ENCODE results near the gene TCEANC2. TPM values are rescaled to one million over a fixed set of nuclear protein-coding genes. Genes with fewer than 3 reads are reported as not detected.
A peak's percentile ranks its signal among the peaks of the same experiment; 100 is the strongest.

Gene TCEANC2
- total and polyA plus RNA-seq, 2 experiments from 2014 or later, result 6.0 to 6.3 TPM

DNA sequence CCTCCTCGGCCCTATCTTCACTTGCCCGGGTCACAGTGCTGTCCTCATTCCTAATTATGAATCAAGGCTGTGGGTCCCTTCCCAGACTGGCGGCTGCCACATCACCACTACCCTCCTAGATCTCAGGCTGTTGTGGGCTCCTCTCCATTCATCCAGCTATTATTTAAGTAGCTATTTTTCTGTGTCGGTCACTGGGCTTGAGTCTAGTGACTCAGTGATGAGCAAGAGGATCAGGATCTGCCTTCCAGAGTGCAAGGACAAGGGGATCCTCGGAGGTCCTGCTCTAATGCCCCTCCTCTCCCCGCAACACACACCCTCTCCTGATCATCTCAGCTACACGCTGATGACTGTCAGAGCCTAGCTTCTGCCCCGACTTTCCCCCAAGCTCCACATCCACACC, 65.3 kb downstream of the TCEANC2 start:
- no peak overlapping the region for H3K4me2 ChIP-seq

DNA sequence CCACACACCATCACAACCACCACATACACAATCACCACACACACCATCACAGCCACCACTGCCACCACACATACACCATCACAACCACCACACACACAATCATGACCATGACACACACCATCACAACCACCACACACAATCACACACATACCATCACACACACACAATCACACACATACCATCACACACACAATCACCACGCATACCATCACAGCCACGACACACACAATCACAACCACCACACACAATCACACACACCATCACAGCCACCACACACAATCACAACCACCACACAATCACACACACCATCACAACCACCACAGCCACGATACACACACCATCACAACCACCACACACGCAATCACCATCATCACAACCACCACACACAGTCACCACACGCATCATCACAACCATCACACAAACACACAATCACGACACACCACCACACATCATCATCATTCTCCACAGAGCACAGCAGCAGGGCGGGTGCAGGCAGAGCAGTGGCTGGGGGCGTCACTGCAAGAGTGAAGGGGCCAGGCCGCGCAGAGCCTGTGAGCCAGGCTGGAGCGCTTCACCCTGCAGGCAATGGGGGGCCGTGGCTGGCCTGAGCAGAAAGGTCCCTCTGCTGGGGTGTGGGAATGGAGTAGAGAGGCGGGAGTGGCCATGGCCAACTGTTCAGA, 66.8 kb downstream of the TCEANC2 start:
- Mint-ChIP-seq H3K4me3 (no peak overlapping the region), H3K27me3 (ENCODE audit: insufficient read depth, low read depth, poor library complexity) (peaks cover 12% of the 10 kb centered on the region), H3K9me3 (no peaks in the 10 kb centered on the region), H3K4me1 (peaks cover 20% of the 10 kb centered on the region), H3K27ac (no peak overlapping the region), H3K36me3 (ENCODE audit: low read depth) (no peaks in the 10 kb centered on the region)
- H3K9me2 ChIP-seq (ENCODE audit: insufficient read depth), result no peaks in the 10 kb centered on the region
- no peaks in the 10 kb centered on the region for H3K36me3 ChIP-seq (ENCODE audit: insufficient read depth)
- DNase-seq (ENCODE audit: low spot score), result no peak
- peaks cover 14% of the 10 kb centered on the region for H3K27me3 ChIP-seq (ENCODE audit: insufficient read depth)
- no peaks in the 10 kb centered on the region for H4K20me1 ChIP-seq (replicated peaks; ENCODE audit: insufficient read depth)
- no peak overlapping the region for H3K4me2 ChIP-seq
- no peak overlapping the region for H3K4me3 ChIP-seq
- H3F3A ChIP-seq (replicated peaks; ENCODE audit: low read depth), result no peaks in the 10 kb centered on the region
- ATAC-seq, result no peak
- H3K4me1 ChIP-seq (ENCODE audit: insufficient read depth), result peaks cover 9% of the 10 kb centered on the region; the same call in 1 of the 2 replicates
- H3K27ac ChIP-seq (ENCODE audit: low read depth), result no peak overlapping the region
- no peak overlapping the region for H2AFZ ChIP-seq
- no peaks in the 10 kb centered on the region for H3K79me2 ChIP-seq (replicated peaks; ENCODE audit: insufficient read depth)
- TF ChIP-seq, protein P1, sequence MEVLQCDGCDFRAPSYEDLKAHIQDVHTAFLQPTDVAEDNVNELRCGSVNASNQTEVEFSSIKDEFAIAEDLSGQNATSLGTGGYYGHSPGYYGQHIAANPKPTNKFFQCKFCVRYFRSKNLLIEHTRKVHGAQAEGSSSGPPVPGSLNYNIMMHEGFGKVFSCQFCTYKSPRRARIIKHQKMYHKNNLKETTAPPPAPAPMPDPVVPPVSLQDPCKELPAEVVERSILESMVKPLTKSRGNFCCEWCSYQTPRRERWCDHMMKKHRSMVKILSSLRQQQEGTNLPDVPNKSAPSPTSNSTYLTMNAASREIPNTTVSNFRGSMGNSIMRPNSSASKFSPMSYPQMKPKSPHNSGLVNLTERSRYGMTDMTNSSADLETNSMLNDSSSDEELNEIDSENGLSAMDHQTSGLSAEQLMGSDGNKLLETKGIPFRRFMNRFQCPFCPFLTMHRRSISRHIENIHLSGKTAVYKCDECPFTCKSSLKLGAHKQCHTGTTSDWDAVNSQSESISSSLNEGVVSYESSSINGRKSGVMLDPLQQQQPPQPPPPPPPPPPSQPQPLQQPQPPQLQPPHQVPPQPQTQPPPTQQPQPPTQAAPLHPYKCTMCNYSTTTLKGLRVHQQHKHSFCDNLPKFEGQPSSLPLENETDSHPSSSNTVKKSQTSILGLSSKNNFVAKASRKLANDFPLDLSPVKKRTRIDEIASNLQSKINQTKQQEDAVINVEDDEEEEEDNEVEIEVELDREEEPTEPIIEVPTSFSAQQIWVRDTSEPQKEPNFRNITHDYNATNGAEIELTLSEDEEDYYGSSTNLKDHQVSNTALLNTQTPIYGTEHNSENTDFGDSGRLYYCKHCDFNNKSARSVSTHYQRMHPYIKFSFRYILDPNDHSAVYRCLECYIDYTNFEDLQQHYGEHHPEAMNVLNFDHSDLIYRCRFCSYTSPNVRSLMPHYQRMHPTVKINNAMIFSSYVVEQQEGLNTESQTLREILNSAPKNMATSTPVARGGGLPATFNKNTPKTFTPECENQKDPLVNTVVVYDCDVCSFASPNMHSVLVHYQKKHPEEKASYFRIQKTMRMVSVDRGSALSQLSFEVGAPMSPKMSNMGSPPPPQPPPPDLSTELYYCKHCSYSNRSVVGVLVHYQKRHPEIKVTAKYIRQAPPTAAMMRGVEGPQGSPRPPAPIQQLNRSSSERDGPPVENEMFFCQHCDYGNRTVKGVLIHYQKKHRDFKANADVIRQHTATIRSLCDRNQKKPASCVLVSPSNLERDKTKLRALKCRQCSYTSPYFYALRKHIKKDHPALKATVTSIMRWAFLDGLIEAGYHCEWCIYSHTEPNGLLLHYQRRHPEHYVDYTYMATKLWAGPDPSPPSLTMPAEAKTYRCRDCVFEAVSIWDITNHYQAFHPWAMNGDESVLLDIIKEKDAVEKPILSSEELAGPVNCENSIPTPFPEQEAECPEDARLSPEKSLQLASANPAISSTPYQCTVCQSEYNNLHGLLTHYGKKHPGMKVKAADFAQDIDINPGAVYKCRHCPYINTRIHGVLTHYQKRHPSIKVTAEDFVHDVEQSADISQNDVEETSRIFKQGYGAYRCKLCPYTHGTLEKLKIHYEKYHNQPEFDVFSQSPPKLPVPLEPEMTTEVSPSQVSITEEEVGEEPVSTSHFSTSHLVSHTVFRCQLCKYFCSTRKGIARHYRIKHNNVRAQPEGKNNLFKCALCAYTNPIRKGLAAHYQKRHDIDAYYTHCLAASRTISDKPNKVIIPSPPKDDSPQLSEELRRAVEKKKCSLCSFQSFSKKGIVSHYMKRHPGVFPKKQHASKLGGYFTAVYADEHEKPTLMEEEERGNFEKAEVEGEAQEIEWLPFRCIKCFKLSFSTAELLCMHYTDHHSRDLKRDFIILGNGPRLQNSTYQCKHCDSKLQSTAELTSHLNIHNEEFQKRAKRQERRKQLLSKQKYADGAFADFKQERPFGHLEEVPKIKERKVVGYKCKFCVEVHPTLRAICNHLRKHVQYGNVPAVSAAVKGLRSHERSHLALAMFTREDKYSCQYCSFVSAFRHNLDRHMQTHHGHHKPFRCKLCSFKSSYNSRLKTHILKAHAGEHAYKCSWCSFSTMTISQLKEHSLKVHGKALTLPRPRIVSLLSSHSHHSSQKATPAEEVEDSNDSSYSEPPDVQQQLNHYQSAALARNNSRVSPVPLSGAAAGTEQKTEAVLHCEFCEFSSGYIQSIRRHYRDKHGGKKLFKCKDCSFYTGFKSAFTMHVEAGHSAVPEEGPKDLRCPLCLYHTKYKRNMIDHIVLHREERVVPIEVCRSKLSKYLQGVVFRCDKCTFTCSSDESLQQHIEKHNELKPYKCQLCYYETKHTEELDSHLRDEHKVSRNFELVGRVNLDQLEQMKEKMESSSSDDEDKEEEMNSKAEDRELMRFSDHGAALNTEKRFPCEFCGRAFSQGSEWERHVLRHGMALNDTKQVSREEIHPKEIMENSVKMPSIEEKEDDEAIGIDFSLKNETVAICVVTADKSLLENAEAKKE (CRISPR knock-in tag; IDR thresholded peaks at IDR 0.05), result no peak
- TF ChIP-seq NANOG (IDR thresholded peaks at IDR 0.05; ENCODE audit: borderline replicate concordance) (no peak), JUNB (IDR thresholded peaks at IDR 0.05; ENCODE audit: unreplicated experiment) (no peak), EZH2 (IDR thresholded peaks at IDR 0.05; ENCODE audit: low read depth, unreplicated experiment) (no peak), ZNF114 (CRISPR knock-in tag; IDR thresholded peaks at IDR 0.05) (no peak), STAT1 (IDR thresholded peaks at IDR 0.05; ENCODE audit: unreplicated experiment) (no peak)

More for the DNA sequence above, 65.3 kb downstream of the TCEANC2 start:
- H3K27me3 ChIP-seq (ENCODE audit: insufficient read depth), result peaks cover 14% of the 10 kb centered on the region
- H4K20me1 ChIP-seq (replicated peaks; ENCODE audit: insufficient read depth), result no peaks in the 10 kb centered on the region
- 0 out of 2 replicates have a peak overlapping the region, but pooled peaks have one; percentile 10 for H2AFZ ChIP-seq
- no peak overlapping the region for H3K4me3 Mint-ChIP-seq
- DNase-seq (ENCODE audit: low spot score) (no peak), ATAC-seq (no peak)
- no peaks in the 10 kb centered on the region for H3K9me3 Mint-ChIP-seq
- H3K36me3 ChIP-seq (ENCODE audit: insufficient read depth), result no peaks in the 10 kb centered on the region
- H3K27ac ChIP-seq (ENCODE audit: low read depth), result no peak overlapping the region
- H3F3A ChIP-seq (replicated peaks; ENCODE audit: low read depth), result no peaks in the 10 kb centered on the region
- no peaks in the 10 kb centered on the region for H3K9me2 ChIP-seq (ENCODE audit: insufficient read depth)
- H3K4me1 Mint-ChIP-seq, result peaks cover 9% of the 10 kb centered on the region; the same call in 2 of the 3 replicates
- H3K36me3 Mint-ChIP-seq (ENCODE audit: low read depth), result no peaks in the 10 kb centered on the region
- peaks cover 12% of the 10 kb centered on the region for H3K27me3 Mint-ChIP-seq (ENCODE audit: insufficient read depth, low read depth, poor library complexity)
- H3K27ac Mint-ChIP-seq, result no peak overlapping the region
- H3K4me3 ChIP-seq, result no peak overlapping the region
- no peaks in the 10 kb centered on the region for H3K79me2 ChIP-seq (replicated peaks; ENCODE audit: insufficient read depth)
- no peak for TF ChIP-seq ZNF114 (CRISPR knock-in tag; IDR thresholded peaks at IDR 0.05)
- no peak for TF ChIP-seq STAT1 (IDR thresholded peaks at IDR 0.05; ENCODE audit: unreplicated experiment)
- TF ChIP-seq, protein P2, sequence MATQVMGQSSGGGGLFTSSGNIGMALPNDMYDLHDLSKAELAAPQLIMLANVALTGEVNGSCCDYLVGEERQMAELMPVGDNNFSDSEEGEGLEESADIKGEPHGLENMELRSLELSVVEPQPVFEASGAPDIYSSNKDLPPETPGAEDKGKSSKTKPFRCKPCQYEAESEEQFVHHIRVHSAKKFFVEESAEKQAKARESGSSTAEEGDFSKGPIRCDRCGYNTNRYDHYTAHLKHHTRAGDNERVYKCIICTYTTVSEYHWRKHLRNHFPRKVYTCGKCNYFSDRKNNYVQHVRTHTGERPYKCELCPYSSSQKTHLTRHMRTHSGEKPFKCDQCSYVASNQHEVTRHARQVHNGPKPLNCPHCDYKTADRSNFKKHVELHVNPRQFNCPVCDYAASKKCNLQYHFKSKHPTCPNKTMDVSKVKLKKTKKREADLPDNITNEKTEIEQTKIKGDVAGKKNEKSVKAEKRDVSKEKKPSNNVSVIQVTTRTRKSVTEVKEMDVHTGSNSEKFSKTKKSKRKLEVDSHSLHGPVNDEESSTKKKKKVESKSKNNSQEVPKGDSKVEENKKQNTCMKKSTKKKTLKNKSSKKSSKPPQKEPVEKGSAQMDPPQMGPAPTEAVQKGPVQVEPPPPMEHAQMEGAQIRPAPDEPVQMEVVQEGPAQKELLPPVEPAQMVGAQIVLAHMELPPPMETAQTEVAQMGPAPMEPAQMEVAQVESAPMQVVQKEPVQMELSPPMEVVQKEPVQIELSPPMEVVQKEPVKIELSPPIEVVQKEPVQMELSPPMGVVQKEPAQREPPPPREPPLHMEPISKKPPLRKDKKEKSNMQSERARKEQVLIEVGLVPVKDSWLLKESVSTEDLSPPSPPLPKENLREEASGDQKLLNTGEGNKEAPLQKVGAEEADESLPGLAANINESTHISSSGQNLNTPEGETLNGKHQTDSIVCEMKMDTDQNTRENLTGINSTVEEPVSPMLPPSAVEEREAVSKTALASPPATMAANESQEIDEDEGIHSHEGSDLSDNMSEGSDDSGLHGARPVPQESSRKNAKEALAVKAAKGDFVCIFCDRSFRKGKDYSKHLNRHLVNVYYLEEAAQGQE (IDR thresholded peaks at IDR 0.05; ENCODE audit: unreplicated experiment), result no peak
- TF ChIP-seq EZH2 (IDR thresholded peaks at IDR 0.05; ENCODE audit: low read depth, unreplicated experiment), result no peak
- TF ChIP-seq EZH2phosphoT487 (IDR thresholded peaks at IDR 0.05; ENCODE audit: unreplicated experiment), result no peak
- no peak for TF ChIP-seq NANOG (IDR thresholded peaks at IDR 0.05; ENCODE audit: borderline replicate concordance)
- no peak for TF ChIP-seq CREB1 (CRISPR knock-in tag; IDR thresholded peaks at IDR 0.05; ENCODE audit: low read depth)
- H3K4me1 ChIP-seq (ENCODE audit: insufficient read depth), result peaks cover 3% of the 10 kb centered on the region; the same call in 1 of the 2 replicates
